SK-N-SH (cell line): ENCODE data around the gene TSHR. TPM values are rescaled to one million over a fixed set of nuclear protein-coding genes. Genes with fewer than 3 reads are reported as not detected.

ENCODE experiments used
- CTCF ChIA-PET: fragments of 300-600, 350-600 bp; formaldehyde crosslinking; extraction: SDS; loops from one replicate; lab custom pipeline; 2021; lab: Yijun Ruan, JAX
- POLR2A ChIA-PET: fragments of 350-600 bp; sonication (Branson Sonifier 250); formaldehyde crosslinking; extraction: SDS; loops from one replicate; lab custom pipeline; 2020; ENCODE audit warnings: antibody characterized with exemption, inconsistent platforms; lab: Yijun Ruan, JAX
- DNase-seq: peaks from one replicate; pipeline ENCODE4 v3.0.0; 2012
- H2AFZ ChIP-seq: fragments of 200-600 bp; sonication (generic); 2 replicates; pipeline ENCODE4 v1.8.1; 2016; ENCODE audit warnings: antibody characterized with exemption, mild to moderate bottlenecking, low read depth
- H3F3A ChIP-seq: fragments of 200-600 bp; sonication (generic); replicated peaks from 2 replicates; pipeline ENCODE3; 2016; ENCODE audit warnings: antibody characterized with exemption, mild to moderate bottlenecking; ENCODE audit not compliant: insufficient read depth
- H3K27ac ChIP-seq, 2 experiments: fragments of 200-500 bp in 1 of 2; fragments of 200-600 bp in 1 of 2; sonication (Bioruptor generic) in 1 of 2; sonication (generic), shearing (Covaris generic) in 1 of 2; 2 replicates each; pipeline versions ENCODE4 v1.5.1 to v1.6.1; 2014 to 2016; ENCODE audit warnings: low read depth in 2 of 2, inconsistent platforms in 1 of 2, low read length in 1 of 2, mild to moderate bottlenecking in 1 of 2, mixed read lengths in 1 of 2
- H3K27me3 ChIP-seq: fragments of 200-600 bp; sonication (generic), shearing (Covaris generic); 2 replicates; pipeline ENCODE4 v1.6.1; 2016; ENCODE audit warnings: mixed run types; ENCODE audit not compliant: insufficient read depth
- H3K36me3 ChIP-seq, 2 experiments: fragments of 200-500 bp in 1 of 2; fragments of 200-600 bp in 1 of 2; sonication (Bioruptor generic) in 1 of 2; sonication (generic) in 1 of 2; replicated peaks in 1 of 2; 2 replicates each; pipeline versions ENCODE3 to v1.5.1; 2014 to 2016; ENCODE audit warnings: low read length in 1 of 2, mild to moderate bottlenecking in 1 of 2; ENCODE audit not compliant: insufficient read depth in 2 of 2, control insufficient read depth in 1 of 2
- H3K4me1 ChIP-seq, 2 experiments: fragments of 200-500 bp in 1 of 2; fragments of 200-600 bp in 1 of 2; sonication (Bioruptor generic) in 1 of 2; sonication (generic), shearing (Covaris generic) in 1 of 2; 2 replicates each; pipeline versions ENCODE4 v1.5.1 to v1.6.1; 2014 to 2016; ENCODE audit warnings: low read depth in 1 of 2, low read length in 1 of 2, mixed run types in 1 of 2; ENCODE audit not compliant: insufficient read depth in 2 of 2, control insufficient read depth in 1 of 2
- H3K4me2 ChIP-seq: fragments of 200-600 bp; sonication (generic), shearing (Covaris generic); 2 replicates; pipeline ENCODE4 v1.6.1; 2017; ENCODE audit warnings: mixed run types
- H3K4me3 ChIP-seq, 2 experiments: fragments of 200-500 bp in 1 of 2; fragments of 200-600 bp in 1 of 2; sonication (Bioruptor generic) in 1 of 2; sonication (generic), shearing (Covaris generic) in 1 of 2; 2 replicates each; pipeline versions ENCODE4 v1.5.1 to v1.8.1; 2014 to 2016; ENCODE audit warnings: low read depth in 2 of 2, inconsistent platforms in 1 of 2, low read length in 1 of 2, mild to moderate bottlenecking in 1 of 2, mixed read lengths in 1 of 2, moderate library complexity in 1 of 2
- H3K79me2 ChIP-seq: fragments of 200-600 bp; sonication (generic); 2 replicates; pipeline ENCODE4 v1.8.1; 2017; ENCODE audit warnings: mild to moderate bottlenecking; ENCODE audit not compliant: insufficient read depth
- H3K9ac ChIP-seq: fragments of 200-600 bp; sonication (generic); 2 replicates; pipeline ENCODE4 v1.6.1; 2017; ENCODE audit warnings: mixed run types
- H3K9me2 ChIP-seq: fragments of 200-600 bp; sonication (generic); 2 replicates; pipeline ENCODE4 v1.6.1; 2017; ENCODE audit warnings: mixed run types
- H3K9me3 ChIP-seq: fragments of 200-600 bp; sonication (generic); 2 replicates; pipeline ENCODE4 v1.6.1; 2017; ENCODE audit warnings: mixed run types, mild to moderate bottlenecking, moderate library complexity
- H4K20me1 ChIP-seq: fragments of 200-600 bp; sonication (generic); 2 replicates; pipeline ENCODE4 v1.6.1; 2017; ENCODE audit warnings: mild to moderate bottlenecking, mixed run types; ENCODE audit not compliant: insufficient read depth
- CTCF ChIP-seq: fragments of 200-600 bp; sonication (generic); IDR thresholded peaks from 2 replicates; pipeline ENCODE4 v1.6.1; 2017; ENCODE audit warnings: antibody characterized with exemption, mild to moderate bottlenecking, moderate library complexity
- ELF1 ChIP-seq: IDR thresholded peaks from 2 replicates; pipeline ENCODE4 v1.4.0; 2012
- EP300 ChIP-seq, 2 experiments: IDR thresholded peaks; 2 replicates each; pipeline versions ENCODE4 v1.4.0 to v1.6.1; 2012; ENCODE audit warnings: borderline replicate concordance in 1 of 2, low read depth in 1 of 2, low read length in 1 of 2
- EZH2phosphoT487 ChIP-seq: fragments of 200-600 bp; sonication (generic); IDR thresholded peaks from 2 replicates; pipeline ENCODE4 v1.6.1; 2017; ENCODE audit warnings: low read depth, mixed run types, mild to moderate bottlenecking, antibody characterized with exemption, moderate library complexity, borderline replicate concordance
- FOSL2 ChIP-seq: IDR thresholded peaks from 2 replicates; pipeline ENCODE4 v1.4.0; 2012; ENCODE audit warnings: low read depth, mild to moderate bottlenecking, moderate library complexity, borderline replicate concordance
- FOXM1 ChIP-seq: IDR thresholded peaks from 2 replicates; pipeline ENCODE4 v1.4.0; 2012; ENCODE audit warnings: low read depth, mild to moderate bottlenecking
- GABPA ChIP-seq: IDR thresholded peaks from 2 replicates; pipeline ENCODE4 v1.4.0; 2012; ENCODE audit warnings: low read depth, mild to moderate bottlenecking
- GATA2 ChIP-seq: sonication (generic); formaldehyde crosslinking; IDR thresholded peaks from 2 replicates; pipeline ENCODE4 v1.5.0; 2020; ENCODE audit warnings: mild to moderate bottlenecking, missing genetic modification reagents
- JUND ChIP-seq: IDR thresholded peaks from 2 replicates; pipeline ENCODE4 v1.4.0; 2012
- MEF2A ChIP-seq: IDR thresholded peaks from 2 replicates; pipeline ENCODE4 v1.4.0; 2012; ENCODE audit warnings: low read depth, borderline replicate concordance
- NFIC ChIP-seq: IDR thresholded peaks from 2 replicates; pipeline ENCODE4 v1.4.0; 2012; ENCODE audit warnings: borderline replicate concordance
- NRF1 ChIP-seq: IDR thresholded peaks from 2 replicates; pipeline ENCODE4 v1.6.1; 2012; ENCODE audit warnings: low read depth, mild to moderate bottlenecking, low read length
- POLR2AphosphoS5 ChIP-seq: IDR thresholded peaks from 2 replicates; pipeline ENCODE4 v1.6.1; 2012; ENCODE audit warnings: low read depth, low read length
- RCOR1 ChIP-seq: fragments of 150-350 bp; IDR thresholded peaks from 2 replicates; pipeline ENCODE4 v1.6.1; 2017; ENCODE audit warnings: antibody characterized with exemption, low read length
- RFX5 ChIP-seq: IDR thresholded peaks from 2 replicates; pipeline ENCODE4 v1.6.1; 2012; ENCODE audit warnings: mild to moderate bottlenecking, improper control_type of control experiment, low read length
- SMC3 ChIP-seq: IDR thresholded peaks from 2 replicates; pipeline ENCODE4 v1.6.1; 2012; ENCODE audit warnings: low read depth, low read length, improper control_type of control experiment
- TAF1 ChIP-seq: IDR thresholded peaks from 2 replicates; pipeline ENCODE4 v1.6.1; 2012; ENCODE audit warnings: low read depth, mild to moderate bottlenecking, low read length, moderate library complexity, borderline replicate concordance
- TEAD4 ChIP-seq: IDR thresholded peaks from 2 replicates; pipeline ENCODE4 v1.4.0; 2012; ENCODE audit warnings: mild to moderate bottlenecking, borderline replicate concordance; ENCODE audit not compliant: insufficient read depth
- USF1 ChIP-seq: IDR thresholded peaks from 2 replicates; pipeline ENCODE4 v1.4.0; 2012; ENCODE audit warnings: low read depth, borderline replicate concordance
- ZBTB33 ChIP-seq: IDR thresholded peaks from 2 replicates; pipeline ENCODE4 v1.4.0; 2012; ENCODE audit warnings: low read depth, borderline replicate concordance
- WGBS: methylation state at CpG from one replicate; pipeline ENCODE4 v1.1.6; 2017; ENCODE audit warnings: low lambda C conversion rate; 5-methylcytosine and 5-hydroxymethylcytosine counted together
- polyA plus RNA-seq, 3 experiments: library from polyadenylated mRNA; depleted of rRNA; stranded (reverse); fragments of >200 nt; gene quantifications; 2 replicates each; pipeline ENCODE4 v1.2.3, GENCODE V29; 2012

The TSHR gene
- polyA plus RNA-seq, 1 of the 3 experiments (the other 2 are of a cell fraction): not detected

GRCh38 chr14:81018251-81018650, 62.8 kb downstream of the TSHR start:
- no peaks in the 10 kb centered on the region for H3K9me3 ChIP-seq
- H3F3A ChIP-seq: no peaks in the 10 kb centered on the region
- no peak for TF ChIP-seq RCOR1
- no peak for TF ChIP-seq SMC3
- TF ChIP-seq RFX5: no peak
- no peak for TF ChIP-seq TAF1
- no peak for TF ChIP-seq FOXM1
- no peak for TF ChIP-seq EZH2phosphoT487
- no peak for TF ChIP-seq ZBTB33
- TF ChIP-seq JUND: no peak
- TF ChIP-seq NFIC: no peak
- TF ChIP-seq TEAD4: no peak
- no peak for TF ChIP-seq MEF2A
- TF ChIP-seq EP300 (IDR thresholded peaks at IDR 0.05; ENCODE audit: borderline replicate concordance in 1 of 2, low read depth in 1 of 2, low read length in 1 of 2): no peak
- no peak for TF ChIP-seq ELF1
- TF ChIP-seq POLR2AphosphoS5: no peak
- TF ChIP-seq NRF1: no peak
- TF ChIP-seq USF1: no peak
- no peak for TF ChIP-seq GABPA
- TF ChIP-seq CTCF: no peak
- TF ChIP-seq GATA2 (CRISPR knock-in tag): no peak
- TF ChIP-seq FOSL2: no peak
- no peaks in the 10 kb centered on the region for H4K20me1 ChIP-seq
- WGBS: 49% methylated on average over 3 of the region's 3 CpGs
- no peaks in the 10 kb centered on the region for H3K9me2 ChIP-seq
- no peaks in the 10 kb centered on the region for H3K4me1 ChIP-seq
- no peak overlapping the region for H3K4me3 ChIP-seq
- no peak overlapping the region for H3K27ac ChIP-seq
- H3K36me3 ChIP-seq: no peaks in the 10 kb centered on the region
- DNase-seq: no peak
- H3K4me2 ChIP-seq: peak overlapping the region; percentile 49; the same call in 1 of the 2 replicates
- H2AFZ ChIP-seq: no peak overlapping the region
- CTCF ChIA-PET: no interaction called here
- POLR2A ChIA-PET: no interaction called here
- no peak overlapping the region for H3K9ac ChIP-seq
- no peaks in the 10 kb centered on the region; the same call in 1 of the 2 replicates for H3K27me3 ChIP-seq
- H3K79me2 ChIP-seq: no peaks in the 10 kb centered on the region
